HEK293 (cell line): ENCODE measurements around the gene PKDREJ.

Experiments used
- CTCF ChIA-PET: fragments of 350-600 bp; formaldehyde crosslinking; extraction: SDS; loops from one replicate; lab custom pipeline; 2021; ENCODE audit warnings: antibody characterized with exemption; lab: Yijun Ruan, JAX
- POLR2A ChIA-PET: fragments of 300-600 bp; formaldehyde crosslinking; extraction: SDS; loops from one replicate; lab custom pipeline; 2020; ENCODE audit warnings: antibody characterized with exemption, inconsistent platforms; lab: Yijun Ruan, JAX
- H3K27ac ChIP-seq: fragments of 200-500 bp; sonication (Bioruptor generic); 2 replicates; pipeline ENCODE4 v1.5.1; 2014; ENCODE audit warnings: low read depth, low read length, control low read depth, inconsistent platforms; ENCODE audit errors: extremely low read depth
- H3K36me3 ChIP-seq, 2 experiments: fragments of 200-500 bp in 1 of 2; sonication (Bioruptor generic) in 1 of 2; 1 replicate in 1 of 2; 2 replicates in 1 of 2; pipeline ENCODE4 v1.5.1; 2014 to 2017; ENCODE audit warnings: inconsistent platforms in 2 of 2, low read length in 2 of 2; ENCODE audit not compliant: control insufficient read depth in 2 of 2, insufficient read depth in 1 of 2
- H3K4me1 ChIP-seq: fragments of 200-500 bp; sonication (Bioruptor generic); 2 replicates; pipeline ENCODE4 v1.5.1; 2014; ENCODE audit warnings: mild to moderate bottlenecking, low read length, inconsistent platforms; ENCODE audit not compliant: control insufficient read depth, insufficient read depth
- H3K4me3 ChIP-seq: 2 replicates; pipeline ENCODE4 v1.5.1; 2011; ENCODE audit warnings: low read depth, mild to moderate bottlenecking, control low read depth, low read length, moderate library complexity
- H3K9me3 ChIP-seq: fragments of 200-500 bp; sonication (Bioruptor generic); 2 replicates; pipeline ENCODE4 v1.5.1; 2014; ENCODE audit warnings: low read depth, low read length, inconsistent platforms; ENCODE audit not compliant: control insufficient read depth, insufficient read depth
- GFI1B ChIP-seq: fragments of 450-650 bp; formaldehyde crosslinking; IDR thresholded peaks from 2 replicates; pipeline ENCODE4 v1.5.1; 2016; ENCODE audit warnings: missing biosample characterization, missing genetic modification characterization
- GLIS2 ChIP-seq: fragments of 450-650 bp; formaldehyde crosslinking; IDR thresholded peaks from 2 replicates; pipeline ENCODE4 v1.5.1; 2016; ENCODE audit warnings: missing biosample characterization, missing genetic modification characterization
- KLF9 ChIP-seq: fragments of 450-650 bp; formaldehyde crosslinking; IDR thresholded peaks from 2 replicates; pipeline ENCODE4 v1.5.1; 2016; ENCODE audit warnings: missing biosample characterization, missing genetic modification characterization, low read depth
- SCRT2 ChIP-seq: fragments of 450-650 bp; formaldehyde crosslinking; IDR thresholded peaks from 2 replicates; pipeline ENCODE4 v1.5.1; 2016; ENCODE audit warnings: missing biosample characterization, missing genetic modification characterization
- WT1 ChIP-seq: fragments of 450-650 bp; formaldehyde crosslinking; IDR thresholded peaks from 2 replicates; pipeline ENCODE4 v1.5.1; 2016; ENCODE audit warnings: missing biosample characterization, missing genetic modification characterization
- ZBTB48 ChIP-seq: fragments of 450-650 bp; formaldehyde crosslinking; IDR thresholded peaks from 2 replicates; pipeline ENCODE4 v1.5.1; 2016; ENCODE audit warnings: missing biosample characterization, missing genetic modification characterization
- ZFP41 ChIP-seq: fragments of 450-650 bp; formaldehyde crosslinking; IDR thresholded peaks from 2 replicates; pipeline ENCODE4 v1.5.1; 2016; ENCODE audit warnings: missing biosample characterization, missing genetic modification characterization, borderline replicate concordance
- ZFP69B ChIP-seq: fragments of 450-650 bp; formaldehyde crosslinking; IDR thresholded peaks from 2 replicates; pipeline ENCODE4 v1.5.1; 2016; ENCODE audit warnings: missing biosample characterization, missing genetic modification characterization
- ZNF221 ChIP-seq: fragments of 450-650 bp; formaldehyde crosslinking; IDR thresholded peaks from 2 replicates; pipeline ENCODE4 v1.5.1; 2017; ENCODE audit warnings: missing biosample characterization, missing genetic modification characterization, borderline replicate concordance
- ZNF223 ChIP-seq: fragments of 450-650 bp; formaldehyde crosslinking; IDR thresholded peaks from 2 replicates; pipeline ENCODE4 v1.5.1; 2016; ENCODE audit warnings: missing biosample characterization, missing genetic modification characterization
- ZNF529 ChIP-seq: fragments of 450-650 bp; formaldehyde crosslinking; IDR thresholded peaks from 2 replicates; pipeline ENCODE4 v1.5.1; 2017; ENCODE audit warnings: missing genetic modification characterization, missing biosample characterization; ENCODE audit not compliant: insufficient replicate concordance
- ZNF658 ChIP-seq: fragments of 450-650 bp; formaldehyde crosslinking; IDR thresholded peaks from 2 replicates; pipeline ENCODE4; 2016; ENCODE audit warnings: missing biosample characterization, missing genetic modification characterization
- ZNF660 ChIP-seq: fragments of 450-650 bp; IDR thresholded peaks from 2 replicates; pipeline ENCODE4 v1.5.1; 2018; ENCODE audit warnings: missing biosample characterization, mild to moderate bottlenecking, missing genetic modification characterization
- ZNF768 ChIP-seq: fragments of 450-650 bp; formaldehyde crosslinking; IDR thresholded peaks from 2 replicates; pipeline ENCODE4 v1.5.1; 2018; ENCODE audit warnings: missing biosample characterization, mild to moderate bottlenecking, missing genetic modification characterization
- ZNF791 ChIP-seq: fragments of 450-650 bp; formaldehyde crosslinking; IDR thresholded peaks from 2 replicates; pipeline ENCODE4 v1.5.1; 2016; ENCODE audit warnings: missing biosample characterization, missing genetic modification characterization
- ZSCAN23 ChIP-seq: fragments of 450-650 bp; formaldehyde crosslinking; IDR thresholded peaks from 2 replicates; pipeline ENCODE4 v1.5.1; 2016; ENCODE audit warnings: missing biosample characterization, missing genetic modification characterization
- ZXDB ChIP-seq: fragments of 450-650 bp; formaldehyde crosslinking; IDR thresholded peaks from 2 replicates; pipeline ENCODE4 v1.5.1; 2016; ENCODE audit warnings: missing biosample characterization, missing genetic modification characterization
- TF ChIP-seq, protein P1 (sequence below): fragments of 450-650 bp; formaldehyde crosslinking; IDR thresholded peaks from 2 replicates; pipeline ENCODE4 v1.5.1; 2016; ENCODE audit warnings: missing biosample characterization, missing genetic modification characterization, low read depth
- TF ChIP-seq, protein P2 (sequence below): fragments of 450-650 bp; IDR thresholded peaks from 2 replicates; pipeline ENCODE4 v1.5.1; 2018; ENCODE audit warnings: missing biosample characterization, missing genetic modification characterization
- TF ChIP-seq, protein P3 (sequence below): fragments of 450-650 bp; formaldehyde crosslinking; IDR thresholded peaks from 2 replicates; pipeline ENCODE4 v1.5.1; 2016; ENCODE audit warnings: missing biosample characterization, missing genetic modification characterization
- TF ChIP-seq, protein P4 (sequence below): fragments of 450-650 bp; formaldehyde crosslinking; IDR thresholded peaks from 2 replicates; pipeline ENCODE4 v1.5.1; 2016; ENCODE audit warnings: missing biosample characterization, missing genetic modification characterization
- TF ChIP-seq, protein P5 (sequence below): fragments of 450-650 bp; formaldehyde crosslinking; IDR thresholded peaks from 2 replicates; pipeline ENCODE4 v1.5.1; 2017; ENCODE audit warnings: missing biosample characterization, missing genetic modification characterization

Gene PKDREJ

DNA sequence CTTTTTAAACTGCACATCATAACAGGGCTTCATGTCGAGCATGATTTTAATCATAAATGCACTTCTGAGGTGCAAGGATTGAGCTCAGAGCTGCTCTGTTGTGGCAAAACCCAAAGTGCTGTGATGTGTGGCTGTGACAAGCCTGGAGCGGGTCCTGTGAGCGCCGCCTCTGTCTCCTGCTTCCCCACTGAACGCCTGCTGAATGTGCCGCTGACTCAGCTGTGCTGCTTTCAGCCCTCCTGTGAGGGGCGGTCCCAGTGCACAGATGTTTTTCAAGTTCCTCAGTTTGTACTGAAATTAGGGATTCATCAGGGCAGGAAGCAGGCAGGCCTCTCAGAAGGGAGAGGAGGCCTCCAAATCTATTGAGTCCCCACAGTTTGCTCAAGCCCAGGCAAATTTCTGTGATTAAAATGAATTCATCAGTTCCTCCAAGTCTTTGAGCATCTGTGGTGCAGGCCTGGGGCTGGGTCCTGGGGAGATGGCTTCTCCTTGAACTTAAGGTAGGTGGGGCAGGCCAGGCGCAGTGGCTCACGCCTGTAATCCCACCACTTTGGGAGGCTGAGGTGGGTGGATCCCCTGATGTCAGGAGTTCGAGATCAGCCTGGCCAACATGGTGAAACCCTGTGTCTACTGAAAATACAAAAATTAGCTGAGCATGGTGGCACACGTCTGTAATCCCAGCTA lies 30.6 kb upstream of the PKDREJ start:
- no peak for TF ChIP-seq ZFP41 (tag by site-specific recombination)
- TF ChIP-seq, protein P1, sequence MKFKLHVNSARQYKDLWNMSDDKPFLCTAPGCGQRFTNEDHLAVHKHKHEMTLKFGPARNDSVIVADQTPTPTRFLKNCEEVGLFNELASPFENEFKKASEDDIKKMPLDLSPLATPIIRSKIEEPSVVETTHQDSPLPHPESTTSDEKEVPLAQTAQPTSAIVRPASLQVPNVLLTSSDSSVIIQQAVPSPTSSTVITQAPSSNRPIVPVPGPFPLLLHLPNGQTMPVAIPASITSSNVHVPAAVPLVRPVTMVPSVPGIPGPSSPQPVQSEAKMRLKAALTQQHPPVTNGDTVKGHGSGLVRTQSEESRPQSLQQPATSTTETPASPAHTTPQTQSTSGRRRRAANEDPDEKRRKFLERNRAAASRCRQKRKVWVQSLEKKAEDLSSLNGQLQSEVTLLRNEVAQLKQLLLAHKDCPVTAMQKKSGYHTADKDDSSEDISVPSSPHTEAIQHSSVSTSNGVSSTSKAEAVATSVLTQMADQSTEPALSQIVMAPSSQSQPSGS (tag by site-specific recombination): no peak
- no peak for TF ChIP-seq ZNF768 (tag by site-specific recombination)
- TF ChIP-seq KLF9: no peak
- TF ChIP-seq ZXDB: no peak
- no peak for TF ChIP-seq SCRT2 (tag by site-specific recombination)
- CTCF ChIA-PET: interaction anchor here (0.7 kb wide), 1 partner anchor 173 kb away, joined by 6 read pairs; no protein-coding TSS in a partner anchor
- POLR2A ChIA-PET: interaction anchor here (1.4 kb wide), 1 partner anchor 43 kb away, joined by 3 read pairs; the partner anchor contains the start of gene CDPF1
- Histone ChIP-seq H3K27ac (no peak overlapping the region), H3K4me3 (no peak overlapping the region), H3K4me1 (peaks cover 8% of the 10 kb centered on the region), H3K9me3 (no peaks in the 10 kb centered on the region), H3K36me3 (peaks cover 20 to 57% of the 10 kb centered on the region in 2 experiments; a peak in 2 of 3 replicates)

DNA sequence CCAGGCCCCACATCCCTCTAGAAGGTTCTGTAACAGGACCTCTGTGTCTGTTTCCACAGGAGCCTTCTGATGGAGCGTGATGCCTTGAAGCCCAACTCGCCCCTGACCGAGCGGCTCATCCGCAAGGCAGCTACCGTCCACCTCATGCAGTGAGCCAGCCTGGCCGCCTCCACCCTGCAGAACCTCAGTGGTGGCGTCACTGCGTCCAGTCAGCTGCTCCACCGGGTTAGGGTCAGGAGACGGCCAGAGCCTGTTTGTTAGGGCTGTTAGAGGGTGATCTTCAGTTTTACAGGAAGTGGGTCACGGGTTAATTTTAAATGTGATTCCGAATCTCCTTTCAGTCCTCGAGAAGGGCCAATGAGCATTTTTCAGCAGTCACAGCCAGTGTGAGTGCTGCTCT lies 29.6 kb upstream of the PKDREJ start:
- Histone ChIP-seq H3K27ac (no peak overlapping the region), H3K4me3 (no peak overlapping the region), H3K9me3 (no peaks in the 10 kb centered on the region), H3K4me1 (peaks cover 8% of the 10 kb centered on the region), H3K36me3 (peaks cover 10 to 57% of the 10 kb centered on the region in 2 experiments; a peak in 2 of 3 replicates)
- TF ChIP-seq WT1 (tag by site-specific recombination): no peak
- ChIA-PET CTCF (no interaction called here), POLR2A (interaction anchor here (1.4 kb wide), 1 partner anchor 42 kb away, joined by 3 read pairs; the partner anchor contains the start of gene CDPF1)

DNA sequence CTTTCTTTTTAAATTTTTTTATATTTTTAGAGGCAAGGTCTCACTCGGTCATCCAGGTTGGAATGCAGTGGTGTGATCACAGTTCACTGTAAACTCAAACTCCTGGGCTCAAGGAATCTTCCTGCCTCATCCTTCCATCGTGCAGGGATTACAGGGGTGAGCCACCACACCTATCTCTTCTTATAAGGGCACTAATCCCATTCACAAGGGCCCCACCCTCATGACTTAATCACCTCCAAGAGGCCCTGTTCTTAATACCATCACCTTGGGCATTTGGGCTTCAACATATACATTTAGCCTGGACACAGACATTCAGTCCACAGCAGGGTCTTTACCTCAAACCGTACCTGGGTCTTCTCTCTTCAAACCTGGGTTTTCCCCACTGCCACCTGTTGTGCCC lies 29.0 kb upstream of the PKDREJ start:
- H3K36me3 ChIP-seq: peaks cover 8 to 63% of the 10 kb centered on the region in 2 experiments; a peak in 2 of 3 replicates
- H3K4me1 ChIP-seq: peaks cover 8% of the 10 kb centered on the region
- ChIA-PET POLR2A (interaction anchor here (1.4 kb wide), 1 partner anchor 42 kb away, joined by 3 read pairs; the partner anchor contains the start of gene CDPF1), CTCF (no interaction called here)
- no peak overlapping the region for H3K4me3 ChIP-seq
- no peak overlapping the region for H3K27ac ChIP-seq
- no peaks in the 10 kb centered on the region for H3K9me3 ChIP-seq
- TF ChIP-seq, protein P2, sequence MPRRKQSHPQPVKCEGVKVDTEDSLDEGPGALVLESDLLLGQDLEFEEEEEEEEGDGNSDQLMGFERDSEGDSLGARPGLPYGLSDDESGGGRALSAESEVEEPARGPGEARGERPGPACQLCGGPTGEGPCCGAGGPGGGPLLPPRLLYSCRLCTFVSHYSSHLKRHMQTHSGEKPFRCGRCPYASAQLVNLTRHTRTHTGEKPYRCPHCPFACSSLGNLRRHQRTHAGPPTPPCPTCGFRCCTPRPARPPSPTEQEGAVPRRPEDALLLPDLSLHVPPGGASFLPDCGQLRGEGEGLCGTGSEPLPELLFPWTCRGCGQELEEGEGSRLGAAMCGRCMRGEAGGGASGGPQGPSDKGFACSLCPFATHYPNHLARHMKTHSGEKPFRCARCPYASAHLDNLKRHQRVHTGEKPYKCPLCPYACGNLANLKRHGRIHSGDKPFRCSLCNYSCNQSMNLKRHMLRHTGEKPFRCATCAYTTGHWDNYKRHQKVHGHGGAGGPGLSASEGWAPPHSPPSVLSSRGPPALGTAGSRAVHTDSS (tag by site-specific recombination): no peak
- TF ChIP-seq, protein P3, sequence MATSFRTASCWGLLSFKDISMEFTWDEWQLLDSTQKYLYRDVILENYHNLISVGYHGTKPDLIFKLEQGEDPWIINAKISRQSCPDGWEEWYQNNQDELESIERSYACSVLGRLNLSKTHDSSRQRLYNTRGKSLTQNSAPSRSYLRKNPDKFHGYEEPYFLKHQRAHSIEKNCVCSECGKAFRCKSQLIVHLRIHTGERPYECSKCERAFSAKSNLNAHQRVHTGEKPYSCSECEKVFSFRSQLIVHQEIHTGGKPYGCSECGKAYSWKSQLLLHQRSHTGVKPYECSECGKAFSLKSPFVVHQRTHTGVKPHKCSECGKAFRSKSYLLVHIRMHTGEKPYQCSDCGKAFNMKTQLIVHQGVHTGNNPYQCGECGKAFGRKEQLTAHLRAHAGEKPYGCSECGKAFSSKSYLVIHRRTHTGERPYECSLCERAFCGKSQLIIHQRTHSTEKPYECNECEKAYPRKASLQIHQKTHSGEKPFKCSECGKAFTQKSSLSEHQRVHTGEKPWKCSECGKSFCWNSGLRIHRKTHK (tag by site-specific recombination): no peak
- TF ChIP-seq GLIS2 (tag by site-specific recombination) (no peak), ZBTB48 (tag by site-specific recombination) (no peak), ZNF791 (tag by site-specific recombination) (no peak), ZNF660 (tag by site-specific recombination) (no peak), ZNF658 (tag by site-specific recombination) (no peak), ZNF223 (tag by site-specific recombination) (no peak), ZNF529 (tag by site-specific recombination) (no peak), ZSCAN23 (tag by site-specific recombination) (no peak), ZNF221 (tag by site-specific recombination) (no peak), GFI1B (tag by site-specific recombination) (no peak), ZFP69B (tag by site-specific recombination) (no peak)
- TF ChIP-seq, protein P4, sequence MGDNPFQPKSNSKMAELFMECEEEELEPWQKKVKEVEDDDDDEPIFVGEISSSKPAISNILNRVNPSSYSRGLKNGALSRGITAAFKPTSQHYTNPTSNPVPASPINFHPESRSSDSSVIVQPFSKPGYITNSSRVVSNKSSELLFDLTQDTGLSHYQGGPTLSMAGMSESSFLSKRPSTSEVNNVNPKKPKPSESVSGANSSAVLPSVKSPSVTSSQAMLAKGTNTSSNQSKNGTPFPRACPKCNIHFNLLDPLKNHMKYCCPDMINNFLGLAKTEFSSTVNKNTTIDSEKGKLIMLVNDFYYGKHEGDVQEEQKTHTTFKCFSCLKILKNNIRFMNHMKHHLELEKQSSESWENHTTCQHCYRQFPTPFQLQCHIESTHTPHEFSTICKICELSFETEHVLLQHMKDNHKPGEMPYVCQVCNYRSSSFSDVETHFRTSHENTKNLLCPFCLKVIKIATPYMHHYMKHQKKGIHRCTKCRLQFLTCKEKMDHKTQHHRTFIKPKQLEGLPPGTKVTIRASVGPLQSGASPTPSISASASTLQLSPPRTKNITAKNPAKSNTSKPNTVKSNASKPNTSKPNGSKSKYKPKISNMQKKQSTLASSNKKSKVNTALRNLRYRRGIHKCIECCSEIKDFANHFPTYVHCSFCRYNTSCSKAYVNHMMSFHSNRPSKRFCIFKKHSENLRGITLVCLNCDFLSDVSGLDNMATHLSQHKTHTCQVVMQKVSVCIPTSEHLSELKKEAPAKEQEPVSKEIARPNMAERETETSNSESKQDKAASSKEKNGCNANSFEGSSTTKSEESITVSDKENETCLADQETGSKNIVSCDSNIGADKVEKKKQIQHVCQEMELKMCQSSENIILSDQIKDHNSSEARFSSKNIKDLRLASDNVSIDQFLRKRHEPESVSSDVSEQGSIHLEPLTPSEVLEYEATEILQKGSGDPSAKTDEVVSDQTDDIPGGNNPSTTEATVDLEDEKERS (tag by site-specific recombination): no peak
- TF ChIP-seq, protein P5, sequence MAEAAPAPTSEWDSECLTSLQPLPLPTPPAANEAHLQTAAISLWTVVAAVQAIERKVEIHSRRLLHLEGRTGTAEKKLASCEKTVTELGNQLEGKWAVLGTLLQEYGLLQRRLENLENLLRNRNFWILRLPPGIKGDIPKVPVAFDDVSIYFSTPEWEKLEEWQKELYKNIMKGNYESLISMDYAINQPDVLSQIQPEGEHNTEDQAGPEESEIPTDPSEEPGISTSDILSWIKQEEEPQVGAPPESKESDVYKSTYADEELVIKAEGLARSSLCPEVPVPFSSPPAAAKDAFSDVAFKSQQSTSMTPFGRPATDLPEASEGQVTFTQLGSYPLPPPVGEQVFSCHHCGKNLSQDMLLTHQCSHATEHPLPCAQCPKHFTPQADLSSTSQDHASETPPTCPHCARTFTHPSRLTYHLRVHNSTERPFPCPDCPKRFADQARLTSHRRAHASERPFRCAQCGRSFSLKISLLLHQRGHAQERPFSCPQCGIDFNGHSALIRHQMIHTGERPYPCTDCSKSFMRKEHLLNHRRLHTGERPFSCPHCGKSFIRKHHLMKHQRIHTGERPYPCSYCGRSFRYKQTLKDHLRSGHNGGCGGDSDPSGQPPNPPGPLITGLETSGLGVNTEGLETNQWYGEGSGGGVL: no peak
